Mammary epithelial cell (primary cell): ENCODE measurements around the gene TSPAN32.

Experiments used
- CTCF ChIP-seq, 2 donors: IDR thresholded peaks in 1 of 2; conservative IDR thresholded peaks in 1 of 2; 2 replicates each; pipeline ENCODE4 v1.5.1; 2011 to 2012; ENCODE audit warnings: inconsistent platforms in 2 of 2, low read length in 2 of 2, mild to moderate bottlenecking in 2 of 2, control low read depth in 1 of 2, low read depth in 1 of 2; ENCODE audit not compliant: insufficient read depth in 1 of 2; ENCODE audit errors: extremely low read depth in 1 of 2
- EZH2 ChIP-seq: IDR thresholded peaks from 2 replicates; pipeline ENCODE4 v1.6.1; 2012; ENCODE audit warnings: low read length, inconsistent platforms, borderline replicate concordance

GRCh38 chr11:2275334-2276279, 26.2 kb upstream of the TSPAN32 start:
- TF ChIP-seq EZH2, result no peak
- no peak for TF ChIP-seq CTCF (conservative IDR thresholded peaks at IDR 0.05 in 1 of 2, IDR thresholded peaks at IDR 0.05 in 1 of 2; ENCODE audit: extremely low read depth in 1 of 2, insufficient read depth in 1 of 2, low read depth in 1 of 2, low read length in 2 of 2)
